Thyroid gland (tissue), 4 donors: ENCODE data around the gene CLSTN2. TPM values are rescaled to one million over a fixed set of nuclear protein-coding genes. Genes with fewer than 3 reads are reported as not detected.

Experiments
- DNase-seq, 2 donors: peaks; one replicate each; pipeline ENCODE4 v3.0.0-alpha.2; 2019
- H3K27ac ChIP-seq, 3 donors: fragments of 200-600 bp; sonication (generic); 1 replicate in 2 of 3; 2 replicates in 1 of 3; pipeline ENCODE4 v1.5.1; 2016 to 2019; ENCODE audit warnings: mild to moderate bottlenecking in 1 of 3, moderate library complexity in 1 of 3
- H3K27me3 ChIP-seq: fragments of 200-600 bp; sonication (generic); one replicate; pipeline ENCODE4 v1.5.1; 2019
- H3K36me3 ChIP-seq, 2 donors: fragments of 200-600 bp; sonication (generic); one replicate each; pipeline ENCODE4 v1.5.1; 2016 to 2019
- H3K4me1 ChIP-seq, 2 donors: fragments of 200-600 bp; sonication (generic); one replicate each; pipeline ENCODE4 v1.5.1; 2017 to 2019
- H3K4me3 ChIP-seq, 3 donors: fragments of 200-600 bp; sonication (generic); replicated peaks in 1 of 3; 1 replicate in 2 of 3; 2 replicates in 1 of 3; pipeline ENCODE4 v1.5.1; 2016; ENCODE audit warnings: mild to moderate bottlenecking in 1 of 3
- H3K9me3 ChIP-seq: fragments of 200-600 bp; sonication (generic); one replicate; pipeline ENCODE4 v1.5.1; 2017
- CTCF ChIP-seq, 6 experiments: fragments of 200-600 bp in 3 of 6; fragments of 450-650 bp in 3 of 6; sonication (generic) in 3 of 6; IDR thresholded peaks; one replicate each; pipeline ENCODE4 v1.5.1; 2016 to 2019; ENCODE audit warnings: antibody characterized with exemption in 6 of 6, mild to moderate bottlenecking in 2 of 6, inconsistent platforms in 1 of 6, moderate library complexity in 1 of 6
- POLR2A ChIP-seq, 2 donors: fragments of 450-650 bp; IDR thresholded peaks; one replicate each; pipeline ENCODE4 v1.6.1; 2017; ENCODE audit warnings: antibody characterized with exemption in 2 of 2, mild to moderate bottlenecking in 2 of 2, moderate library complexity in 1 of 2
- WGBS, 2 donors: methylation state at CpG; one replicate each; pipeline ENCODE4 v1.1.5; 2017; 5-methylcytosine and 5-hydroxymethylcytosine counted together
- intact Hi-C: fragments of 100-400 bp; cut with DNase I; formaldehyde crosslinking; loops from one replicate; pipeline ENCODE4 v1.15.1; 2023
- total RNA-seq, 4 donors: library from RNA; depleted of rRNA; stranded (reverse); fragments of >200 nt; gene quantifications; one replicate each; pipeline ENCODE4 v1.2.3, GENCODE V29; 2016

The CLSTN2 gene
- total RNA-seq, 4 donors from 2014 or later = 9.7 to 32.9 (median 15.5) TPM

DNA sequence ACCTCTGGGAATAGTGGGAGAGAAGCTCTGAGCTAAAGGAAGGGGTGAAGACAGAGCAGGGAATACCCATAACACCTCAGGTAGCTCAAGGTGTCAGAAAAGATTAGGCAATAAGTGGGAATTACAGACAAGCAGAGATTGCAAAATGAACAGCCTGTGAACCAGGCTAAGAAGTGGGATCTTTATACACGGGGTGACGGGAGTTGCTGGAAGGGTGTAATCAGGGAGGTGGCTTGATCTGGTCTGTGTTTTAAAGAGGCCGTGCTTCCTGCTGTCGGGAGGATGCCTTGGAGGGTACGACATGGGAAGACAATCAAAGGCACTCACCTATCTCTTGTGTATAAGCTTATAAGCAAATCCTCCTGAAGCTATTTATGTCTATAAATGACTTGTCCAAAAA, 216.3 kb downstream of the CLSTN2 start:
- no peaks in the 10 kb centered on the region for H3K27me3 ChIP-seq
- no peaks in the 10 kb centered on the region for H3K36me3 ChIP-seq
- TF ChIP-seq POLR2A (IDR thresholded peaks at IDR 0.05) (no peak), CTCF (IDR thresholded peaks at IDR 0.05) (no peak)
- peaks cover 31 to 45% of the 10 kb centered on the region in 2 donors for H3K4me1 ChIP-seq
- no peak for DNase-seq
- H3K4me3 ChIP-seq = no peak overlapping the region
- WGBS, 2 donors = 74 to 82% methylated on average over 5 of the region's 5 CpGs
- no peak overlapping the region for H3K27ac ChIP-seq
- intact Hi-C loops = no loop called here
- no peaks in the 10 kb centered on the region for H3K9me3 ChIP-seq

- DNase-seq = peak; percentile 89 to 92
- intact Hi-C loops = no loop called here
- no peaks in the 10 kb centered on the region for H3K36me3 ChIP-seq
- no peak overlapping the region for H3K4me3 ChIP-seq
- WGBS, 2 donors = 30% methylated on average over 7 of the region's 7 CpGs
- TF ChIP-seq POLR2A (IDR thresholded peaks at IDR 0.05) (no peak), CTCF (IDR thresholded peaks at IDR 0.05) (no peak)
- no peaks in the 10 kb centered on the region for H3K9me3 ChIP-seq
- H3K27ac ChIP-seq = no peak overlapping the region
- H3K4me1 ChIP-seq = peaks cover 31 to 45% of the 10 kb centered on the region in 2 donors
- H3K27me3 ChIP-seq = no peaks in the 10 kb centered on the region
Measured at GRCh38 chr3:140152851-140153639, 218.1 kb downstream of the CLSTN2 start.

DNA sequence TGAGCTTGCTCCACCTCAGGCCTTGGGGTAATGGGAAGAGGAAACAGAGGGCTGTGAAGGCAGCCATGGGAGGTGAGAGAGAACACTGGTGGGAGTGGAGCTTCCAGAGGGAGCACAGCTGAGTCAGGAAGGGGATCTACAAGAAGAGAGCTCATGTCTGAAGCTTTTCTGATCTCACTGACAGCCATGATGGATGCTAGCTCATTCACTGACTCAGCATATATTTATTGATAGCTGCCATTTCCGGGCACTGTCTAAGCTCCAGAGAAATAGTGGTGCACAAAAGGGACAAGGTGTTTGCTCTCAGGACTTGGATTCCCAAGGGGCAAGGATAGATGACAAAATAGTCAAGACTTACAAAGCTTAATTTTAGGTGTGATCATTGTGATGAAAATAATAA, 218.8 kb downstream of the CLSTN2 start:
- Histone ChIP-seq H3K4me3 (no peak overlapping the region), H3K4me1 (peaks cover 27 to 40% of the 10 kb centered on the region in 2 donors), H3K9me3 (no peaks in the 10 kb centered on the region), H3K27me3 (no peaks in the 10 kb centered on the region), H3K27ac (no peak overlapping the region), H3K36me3 (no peaks in the 10 kb centered on the region)
- 82 to 88% methylated on average over 1 of the region's 1 CpG for WGBS, 2 donors
- no peak for TF ChIP-seq CTCF (IDR thresholded peaks at IDR 0.05)
- intact Hi-C loops = no loop called here
- DNase-seq = no peak

DNA sequence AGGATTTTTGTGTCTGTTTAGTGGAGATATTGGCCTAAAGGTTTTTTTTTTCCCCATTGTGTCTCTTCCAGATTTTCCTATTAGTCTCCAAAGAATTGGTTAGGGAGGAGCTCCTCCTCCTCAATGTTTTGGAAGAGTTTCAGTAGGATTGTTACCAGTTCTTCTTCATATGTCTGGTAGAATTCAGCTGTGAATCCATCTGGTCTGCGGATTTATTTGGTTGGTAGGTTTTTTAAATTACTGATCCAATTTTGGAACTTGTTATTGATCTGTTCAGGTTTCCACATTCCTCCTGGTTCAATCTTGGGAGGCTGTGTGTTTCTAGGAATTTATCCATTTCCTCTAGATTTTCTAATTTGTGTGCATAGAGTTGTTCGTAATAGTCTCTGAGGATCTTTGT, 222.2 kb downstream of the CLSTN2 start:
- Histone ChIP-seq H3K9me3 (no peaks in the 10 kb centered on the region), H3K27ac (no peak overlapping the region), H3K4me3 (no peak overlapping the region), H3K4me1 (peaks cover 6 to 12% of the 10 kb centered on the region in 2 donors), H3K27me3 (no peaks in the 10 kb centered on the region), H3K36me3 (no peaks in the 10 kb centered on the region)
- DNase-seq = no peak
- TF ChIP-seq POLR2A (IDR thresholded peaks at IDR 0.05) = no peak
- TF ChIP-seq CTCF (IDR thresholded peaks at IDR 0.05) = no peak
- intact Hi-C loops = no loop called here
- 95 to 96% methylated on average over 2 of the region's 2 CpGs for WGBS, 2 donors

GRCh38 chr3:140159646-140160045, 224.7 kb downstream of the CLSTN2 start:
- TF ChIP-seq CTCF (IDR thresholded peaks at IDR 0.05) = no peak
- no peak for TF ChIP-seq POLR2A (IDR thresholded peaks at IDR 0.05)
- Histone ChIP-seq H3K36me3 (no peaks in the 10 kb centered on the region), H3K27ac (no peak overlapping the region), H3K4me3 (no peak overlapping the region), H3K27me3 (no peaks in the 10 kb centered on the region), H3K4me1 (no peaks in the 10 kb centered on the region), H3K9me3 (no peaks in the 10 kb centered on the region)
- no peak for DNase-seq
- intact Hi-C loops = no loop called here
